Mucosa of descending colon (tissue), 3 donors: ENCODE results near the gene SLCO1C1. TPM values are rescaled to one million over a fixed set of nuclear protein-coding genes. Genes with fewer than 3 reads are reported as not detected.

ENCODE experiments used
- ATAC-seq: fragments of 200-7000 bp; cut with Tn5 transposase; one replicate; pipeline ENCODE4 v1.9.1; 2020; ENCODE audit warnings: mild to moderate bottlenecking, moderate library complexity
- DNase-seq, 3 donors: peaks; one replicate each; pipeline ENCODE4 v3.0.0-alpha.2; 2020
- H3K36me3 ChIP-seq: fragments of 200-600 bp; one replicate; pipeline ENCODE4 v1.8.0; 2021; ENCODE audit warnings: low read depth, mild to moderate bottlenecking
- H3K4me1 ChIP-seq: fragments of 200-600 bp; one replicate; pipeline ENCODE4 v1.8.0; 2021; ENCODE audit warnings: low read depth, mild to moderate bottlenecking
- H3K4me3 ChIP-seq: fragments of 200-600 bp; one replicate; pipeline ENCODE4 v1.8.0; 2021; ENCODE audit warnings: mild to moderate bottlenecking
- H3K9me3 ChIP-seq: fragments of 200-600 bp; one replicate; pipeline ENCODE4 v1.8.0; 2021; ENCODE audit warnings: mild to moderate bottlenecking
- intact Hi-C, 2 donors: fragments of 100-400 bp; cut with DNase I in 1 of 2; cut with micrococcal nuclease in 1 of 2; formaldehyde crosslinking; loops; one replicate each; pipeline versions ENCODE4 v1.11.0 to v1.11.1; 2022; cut with DNase I, micrococcal nuclease
- total RNA-seq, 3 donors: library from RNA; stranded (reverse); fragmentation: NEBNext Ultra II Directional in 2 of 3; extraction: Animal tissue kit (Norgen Biotek cat#: 25700) in 2 of 3; gene quantifications; one replicate each; pipeline versions ENCODE4 v1.2.1 to v1.2.4, GENCODE V29; 2021 to 2023
- TF ChIP-seq, protein P1 (sequence below): fragments of 200-600 bp; IDR thresholded peaks from one replicate; pipeline ENCODE4 v1.8.0; 2022; ENCODE audit warnings: antibody characterized with exemption, mild to moderate bottlenecking
- donor health status: DM: no; HTN: no; CAD: no; lungs with moderate emphysema.
- donor health status: DM: no; HTN: no; CAD: no.
- donor health status: DM: no; HTN: yes; CAD: no.

Gene SLCO1C1
- total RNA-seq, 3 donors from 2014 or later = 1.6 to 2.4 (median 2.1) TPM

DNA sequence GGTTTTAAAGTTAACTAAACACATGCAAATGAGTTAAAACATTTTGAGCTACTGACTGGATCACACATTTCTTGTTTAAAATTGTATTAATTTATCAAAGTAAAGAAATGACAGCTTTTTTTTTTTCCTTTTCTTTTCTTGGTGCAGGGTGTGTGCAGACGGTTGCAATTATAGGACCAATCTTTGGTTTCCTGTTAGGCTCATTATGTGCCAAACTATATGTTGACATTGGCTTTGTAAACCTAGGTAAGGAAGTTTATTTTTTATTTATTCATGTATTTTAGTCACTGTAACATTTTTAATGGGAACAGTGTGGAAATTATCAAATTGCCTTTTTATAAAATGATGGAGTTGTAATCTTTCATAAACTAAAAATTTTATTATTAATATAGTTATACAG lies 21.9 kb downstream of the SLCO1C1 start:
- ATAC-seq = peak; percentile 67
- no peak overlapping the region for H3K4me3 ChIP-seq
- no peaks in the 10 kb centered on the region for H3K36me3 ChIP-seq
- no peak for DNase-seq
- no peaks in the 10 kb centered on the region for H3K9me3 ChIP-seq
- intact Hi-C loops = no loop called here
- TF ChIP-seq, protein P1, sequence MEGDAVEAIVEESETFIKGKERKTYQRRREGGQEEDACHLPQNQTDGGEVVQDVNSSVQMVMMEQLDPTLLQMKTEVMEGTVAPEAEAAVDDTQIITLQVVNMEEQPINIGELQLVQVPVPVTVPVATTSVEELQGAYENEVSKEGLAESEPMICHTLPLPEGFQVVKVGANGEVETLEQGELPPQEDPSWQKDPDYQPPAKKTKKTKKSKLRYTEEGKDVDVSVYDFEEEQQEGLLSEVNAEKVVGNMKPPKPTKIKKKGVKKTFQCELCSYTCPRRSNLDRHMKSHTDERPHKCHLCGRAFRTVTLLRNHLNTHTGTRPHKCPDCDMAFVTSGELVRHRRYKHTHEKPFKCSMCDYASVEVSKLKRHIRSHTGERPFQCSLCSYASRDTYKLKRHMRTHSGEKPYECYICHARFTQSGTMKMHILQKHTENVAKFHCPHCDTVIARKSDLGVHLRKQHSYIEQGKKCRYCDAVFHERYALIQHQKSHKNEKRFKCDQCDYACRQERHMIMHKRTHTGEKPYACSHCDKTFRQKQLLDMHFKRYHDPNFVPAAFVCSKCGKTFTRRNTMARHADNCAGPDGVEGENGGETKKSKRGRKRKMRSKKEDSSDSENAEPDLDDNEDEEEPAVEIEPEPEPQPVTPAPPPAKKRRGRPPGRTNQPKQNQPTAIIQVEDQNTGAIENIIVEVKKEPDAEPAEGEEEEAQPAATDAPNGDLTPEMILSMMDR = no peak
- H3K4me1 ChIP-seq = peaks cover 3% of the 10 kb centered on the region

DNA sequence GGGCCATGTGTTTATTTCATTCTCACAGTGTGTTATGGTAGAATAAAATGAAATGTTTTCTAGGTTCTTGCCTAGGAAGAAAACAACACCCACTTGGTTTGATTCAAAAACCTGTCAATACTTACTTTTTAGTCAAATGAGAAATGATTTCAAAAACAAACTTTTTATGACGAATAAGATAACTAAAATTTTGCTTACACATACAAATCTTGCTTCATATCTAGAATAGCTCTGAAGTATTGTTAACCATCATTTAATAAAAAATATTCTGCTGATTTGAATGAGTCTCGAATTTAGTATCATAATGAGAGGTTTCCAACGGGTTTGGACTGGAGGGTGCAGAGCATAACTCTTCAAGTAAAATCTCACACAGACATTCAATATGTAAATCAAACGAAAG lies 23.2 kb downstream of the SLCO1C1 start:
- Histone ChIP-seq H3K9me3 (no peaks in the 10 kb centered on the region), H3K36me3 (no peaks in the 10 kb centered on the region), H3K4me1 (peaks cover 3% of the 10 kb centered on the region), H3K4me3 (no peak overlapping the region)
- ATAC-seq (no peak), DNase-seq (no peak)
- intact Hi-C loops = no loop called here
- TF ChIP-seq, protein P1 = no peak

DNA sequence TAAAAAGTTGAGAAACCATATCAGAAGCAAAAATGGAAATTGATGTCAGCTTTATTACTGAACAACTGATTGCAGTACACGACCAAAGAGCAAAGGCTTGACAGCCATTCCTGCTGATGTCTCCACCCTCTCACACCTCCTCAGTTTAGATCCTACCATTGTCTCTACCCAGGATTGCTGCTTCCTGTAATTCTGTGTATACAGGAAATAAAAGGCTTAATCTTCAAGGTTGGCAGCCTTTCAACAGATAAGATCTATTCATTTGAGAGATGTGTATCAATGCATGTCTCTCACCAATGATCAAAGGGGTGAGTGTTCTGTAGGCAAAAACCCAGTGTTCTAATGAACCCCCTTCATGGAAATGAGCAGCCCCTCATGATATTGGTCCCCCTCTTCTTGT lies 27.0 kb downstream of the SLCO1C1 start:
- DNase-seq (peak in 1 of 3 donors; percentile 34), ATAC-seq (peak; percentile 98)
- Histone ChIP-seq H3K36me3 (no peaks in the 10 kb centered on the region), H3K4me1 (peaks cover 3% of the 10 kb centered on the region), H3K9me3 (no peaks in the 10 kb centered on the region), H3K4me3 (no peak overlapping the region)
- intact Hi-C loops = no loop called here
- TF ChIP-seq, protein P1 = no peak

DNA sequence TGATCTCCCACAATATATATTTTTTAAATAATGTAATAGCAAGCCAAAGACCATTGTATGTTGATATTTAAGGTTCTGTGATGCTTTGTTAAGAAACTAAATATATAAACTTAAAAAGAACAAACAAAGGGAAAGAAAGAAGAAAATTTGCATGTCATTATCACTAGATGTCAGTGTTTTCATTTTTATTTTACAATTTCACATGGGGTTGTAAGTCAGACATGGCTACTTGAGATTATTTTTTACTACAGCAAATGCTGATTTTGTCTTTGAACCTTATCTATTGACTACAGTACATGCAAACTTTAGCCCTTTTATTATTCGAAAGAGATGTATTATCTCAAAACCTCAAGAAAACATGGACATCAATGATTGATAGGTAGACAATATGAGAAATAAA lies 36.1 kb downstream of the SLCO1C1 start:
- H3K4me1 ChIP-seq = no peaks in the 10 kb centered on the region
- ATAC-seq (no peak), DNase-seq (no peak)
- no peak overlapping the region for H3K4me3 ChIP-seq
- intact Hi-C loops = no loop called here
- TF ChIP-seq, protein P1 = no peak
- H3K36me3 ChIP-seq = no peaks in the 10 kb centered on the region
- no peaks in the 10 kb centered on the region for H3K9me3 ChIP-seq

DNA sequence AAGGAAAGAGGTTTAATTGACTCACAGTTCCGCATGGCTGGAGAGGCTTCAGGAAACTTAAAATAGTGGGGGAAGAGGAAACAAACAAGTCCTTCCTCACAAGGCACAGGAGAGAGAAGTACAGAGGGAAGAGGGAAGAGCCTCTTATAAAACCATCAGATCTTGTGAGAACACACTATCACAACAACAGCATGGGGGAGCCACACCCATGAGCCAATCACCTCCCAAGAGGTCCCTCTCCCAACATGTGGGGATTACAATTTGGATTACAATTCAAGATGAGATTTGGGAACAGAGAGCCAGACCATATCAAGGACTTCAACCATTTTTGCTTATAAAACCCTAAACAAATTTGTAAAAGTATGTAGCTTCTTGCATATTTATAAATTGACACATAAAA lies 45.8 kb downstream of the SLCO1C1 start:
- TF ChIP-seq, protein P1 = no peak
- Histone ChIP-seq H3K4me1 (no peaks in the 10 kb centered on the region), H3K9me3 (no peaks in the 10 kb centered on the region), H3K4me3 (no peak overlapping the region), H3K36me3 (no peaks in the 10 kb centered on the region)
- no peak for ATAC-seq
- no peak for DNase-seq
- intact Hi-C loops = no loop called here

DNA sequence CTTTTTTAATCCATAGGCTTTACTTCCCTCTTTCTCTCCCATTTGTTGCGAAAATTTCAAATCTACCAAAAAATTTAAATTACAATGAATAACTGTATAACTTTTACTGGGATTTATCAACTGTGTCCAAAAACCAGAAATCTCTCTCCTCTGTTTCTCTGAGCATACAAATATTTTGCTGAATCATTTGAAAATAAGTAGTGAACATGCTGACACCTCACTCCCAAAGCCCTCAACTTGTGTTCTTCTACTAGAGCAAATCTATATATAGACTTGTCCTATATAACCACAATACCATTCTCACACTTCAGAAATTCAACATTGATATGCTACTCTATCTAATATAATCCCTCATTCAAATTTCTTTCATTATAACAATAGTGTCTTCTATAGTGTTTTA lies 53.1 kb downstream of the SLCO1C1 start:
- DNase-seq = no peak
- Histone ChIP-seq H3K9me3 (no peaks in the 10 kb centered on the region), H3K36me3 (no peaks in the 10 kb centered on the region), H3K4me1 (no peaks in the 10 kb centered on the region), H3K4me3 (no peak overlapping the region)
- intact Hi-C loops = no loop called here
- no peak for ATAC-seq
- TF ChIP-seq, protein P1 = no peak
